T-helper 1 cell treated with Interleukin-12 subunit alpha and Interleukin-12 subunit beta and Interleukin-4 antibody, amounts not matched to agents 30 ng/mL and 1 ng/mL, for 36 hours (primary cell): ENCODE results near the gene ERICH3. TPM values are rescaled to one million over a fixed set of nuclear protein-coding genes. Genes with fewer than 3 reads are reported as not detected.

Experiments
- intact Hi-C: fragments of 100-400 bp; cut with micrococcal nuclease; formaldehyde crosslinking; loops from one replicate; pipeline ENCODE4 v1.15.1; 2024
- total RNA-seq: library from RNA; stranded (reverse); gene quantifications from 2 replicates; pipeline ENCODE4 v1.2.3, GENCODE V29; 2022

ERICH3 gene, protein sequence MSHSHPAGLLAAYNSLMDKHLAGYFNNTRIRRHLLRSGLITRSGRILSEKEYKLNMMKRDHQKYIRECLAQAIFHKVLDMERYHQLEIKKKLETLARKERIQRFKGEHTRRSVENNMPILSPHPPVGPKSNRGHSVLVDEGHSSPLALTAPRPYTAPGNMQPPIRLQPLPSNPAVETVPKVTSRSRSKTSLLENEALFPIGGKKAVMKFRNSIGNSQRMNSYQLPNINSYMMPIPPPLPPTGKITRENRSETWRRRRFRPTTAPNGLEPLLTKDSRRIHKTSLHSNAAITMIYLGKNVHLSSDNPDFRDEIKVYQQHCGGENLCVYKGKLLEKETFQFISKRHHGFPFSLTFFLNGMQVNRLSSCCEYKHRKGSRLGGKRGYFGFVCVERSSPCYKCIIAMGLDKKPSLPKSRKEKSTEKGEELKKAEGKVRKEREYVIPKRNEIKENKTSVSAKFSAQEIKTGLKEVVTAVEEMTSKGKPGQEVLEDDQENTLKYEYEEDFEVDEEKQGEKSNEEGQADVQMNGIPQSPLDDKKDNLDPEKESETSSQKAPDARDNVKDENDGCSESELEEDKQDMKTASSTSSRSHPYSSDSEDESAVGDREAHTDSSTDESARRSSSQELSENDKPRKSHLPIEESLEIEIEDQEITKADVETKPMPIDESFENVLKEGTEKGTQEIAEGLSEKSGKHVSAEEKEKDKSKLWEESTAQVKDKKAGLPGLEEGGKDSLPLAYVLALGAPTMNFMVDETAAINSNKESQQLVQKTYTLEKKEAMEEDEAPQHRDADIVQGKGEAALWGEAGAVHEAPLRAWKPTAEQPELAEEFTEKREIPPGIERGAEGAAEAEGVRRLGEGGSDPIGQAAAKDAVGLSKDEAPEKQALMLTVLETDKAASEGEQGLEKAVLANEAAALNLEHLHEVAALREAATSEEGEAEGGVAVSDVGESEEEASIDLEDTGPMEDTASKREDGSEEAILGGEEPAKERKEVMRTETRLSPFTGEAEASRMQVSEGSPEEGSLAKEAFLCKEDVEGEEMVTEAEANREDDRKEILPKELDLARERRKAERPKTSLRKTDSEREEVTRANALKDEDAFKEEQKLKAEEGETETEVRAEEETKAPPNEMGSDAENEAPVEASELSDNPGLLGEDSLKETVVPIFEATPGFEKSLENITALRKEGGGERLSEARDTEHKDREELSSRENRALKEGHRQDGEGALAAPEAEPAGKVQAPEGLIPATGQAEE (N-terminal part only)
- not detected in 2 replicates for total RNA-seq

DNA sequence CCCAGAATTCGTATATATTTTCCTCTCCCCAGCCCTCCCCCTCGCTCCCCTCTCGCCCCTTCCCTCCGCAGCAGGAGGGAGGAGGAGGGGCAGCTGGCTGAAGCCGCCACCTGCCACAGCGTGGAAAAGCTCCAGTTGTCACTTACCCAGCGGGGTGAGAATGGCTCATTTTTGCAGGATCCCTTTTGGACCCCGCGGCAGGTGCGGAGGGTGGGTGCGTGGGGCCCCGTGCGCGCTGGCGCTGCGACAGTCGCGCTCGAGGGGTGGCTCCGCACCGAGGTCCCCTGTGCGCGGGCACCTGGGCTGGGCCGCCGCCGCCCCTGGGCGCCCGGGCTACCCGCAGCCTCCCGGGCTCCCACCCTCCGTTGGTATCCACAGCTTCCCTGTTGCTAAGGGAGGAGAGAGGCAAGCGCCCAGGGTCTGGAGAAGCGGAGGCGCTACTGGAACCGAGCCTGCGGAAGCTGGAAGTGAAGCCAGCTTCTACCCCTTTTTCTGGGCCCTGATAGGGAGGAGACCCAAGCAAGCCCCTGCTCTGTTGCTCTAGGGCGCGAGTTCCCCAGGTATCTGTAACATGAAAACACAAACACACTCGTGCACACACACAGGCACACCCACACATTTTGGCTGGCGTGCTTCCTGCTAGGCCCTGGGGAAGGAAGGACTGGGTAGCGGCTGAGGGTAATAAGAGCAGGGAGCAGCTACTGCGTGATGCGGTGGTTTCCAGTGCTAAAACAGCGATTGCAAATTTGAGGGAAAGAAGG is at the start of gene ERICH3:
TSS of gene ERICH3 (minus strand) at position 442 of the 761 bp plus-strand sequence. CDS start at position 169, 273 bp downstream.
- intact Hi-C loops: no loop called here

DNA sequence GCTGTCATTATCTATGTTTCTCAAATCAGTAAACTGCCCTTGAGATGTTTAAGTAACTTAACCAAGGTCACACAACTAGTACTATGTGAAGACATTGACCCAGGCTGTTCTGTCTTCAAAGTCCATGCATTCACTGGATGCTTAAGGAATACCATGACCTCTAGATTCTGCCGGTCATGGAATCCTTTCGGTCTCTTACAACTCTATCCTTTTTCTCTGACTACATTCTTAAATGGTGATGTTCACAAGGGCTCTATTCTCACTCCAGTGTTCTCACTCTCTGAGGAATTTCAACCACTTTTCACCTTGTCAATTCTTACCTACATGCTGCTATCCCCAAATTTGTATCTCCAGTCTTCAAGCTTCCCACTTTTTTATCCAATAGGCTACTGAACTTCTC is 44.0 kb upstream of the ERICH3 start:
- intact Hi-C loops: no loop called here

DNA sequence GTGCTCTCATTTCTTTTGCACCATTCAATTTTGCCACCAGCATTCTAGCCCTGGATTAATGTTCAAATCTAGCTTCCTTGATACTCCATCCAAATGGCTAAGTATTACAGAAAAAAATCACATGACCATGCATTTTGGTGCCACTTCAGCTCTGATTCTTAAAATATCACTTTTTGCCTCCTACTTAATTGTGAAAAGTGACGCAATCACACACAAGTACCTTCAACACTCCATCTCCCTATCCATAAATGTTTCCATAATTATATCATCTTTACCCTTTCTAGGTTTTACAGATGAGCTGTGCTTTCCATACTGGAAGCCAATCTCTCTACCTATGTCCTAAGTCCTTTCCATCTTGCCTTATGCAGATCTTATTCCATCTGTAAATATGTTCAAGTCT is 43.2 kb upstream of the ERICH3 start:
- intact Hi-C loops: no loop called here

DNA sequence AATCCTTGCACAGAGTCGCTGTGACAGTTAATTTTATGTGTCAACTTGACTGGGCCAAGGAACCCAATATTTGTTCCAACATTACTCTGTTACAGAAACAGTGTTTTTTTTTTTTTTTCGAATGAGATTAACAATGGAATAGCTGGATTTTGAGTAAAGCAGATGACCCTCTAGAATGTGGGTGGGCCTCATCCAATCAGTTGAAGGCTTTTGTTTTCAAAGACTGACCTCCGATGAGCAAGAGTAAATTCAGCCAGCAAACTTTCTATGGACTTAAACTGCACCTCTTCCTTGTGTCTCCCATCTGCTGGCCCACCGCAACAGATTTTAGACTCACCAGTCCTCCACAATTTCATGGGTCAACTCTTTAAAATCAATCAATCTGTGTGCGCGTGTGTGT is 42.2 kb upstream of the ERICH3 start:
- intact Hi-C loops: no loop called here

DNA sequence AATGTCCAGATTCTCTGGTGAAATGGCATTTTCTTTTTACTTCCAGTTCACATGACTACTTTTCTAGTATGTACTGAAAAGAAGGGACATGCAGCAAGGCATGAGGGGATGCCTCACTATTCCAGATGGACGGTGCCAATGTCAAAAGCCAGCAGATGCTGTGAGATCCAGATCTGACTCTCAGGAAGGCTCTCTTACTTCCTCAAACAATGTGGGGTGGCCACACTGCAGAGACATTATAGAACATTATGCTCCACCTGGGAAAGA is 41.6 kb upstream of the ERICH3 start:
- intact Hi-C loops: no loop called here

DNA sequence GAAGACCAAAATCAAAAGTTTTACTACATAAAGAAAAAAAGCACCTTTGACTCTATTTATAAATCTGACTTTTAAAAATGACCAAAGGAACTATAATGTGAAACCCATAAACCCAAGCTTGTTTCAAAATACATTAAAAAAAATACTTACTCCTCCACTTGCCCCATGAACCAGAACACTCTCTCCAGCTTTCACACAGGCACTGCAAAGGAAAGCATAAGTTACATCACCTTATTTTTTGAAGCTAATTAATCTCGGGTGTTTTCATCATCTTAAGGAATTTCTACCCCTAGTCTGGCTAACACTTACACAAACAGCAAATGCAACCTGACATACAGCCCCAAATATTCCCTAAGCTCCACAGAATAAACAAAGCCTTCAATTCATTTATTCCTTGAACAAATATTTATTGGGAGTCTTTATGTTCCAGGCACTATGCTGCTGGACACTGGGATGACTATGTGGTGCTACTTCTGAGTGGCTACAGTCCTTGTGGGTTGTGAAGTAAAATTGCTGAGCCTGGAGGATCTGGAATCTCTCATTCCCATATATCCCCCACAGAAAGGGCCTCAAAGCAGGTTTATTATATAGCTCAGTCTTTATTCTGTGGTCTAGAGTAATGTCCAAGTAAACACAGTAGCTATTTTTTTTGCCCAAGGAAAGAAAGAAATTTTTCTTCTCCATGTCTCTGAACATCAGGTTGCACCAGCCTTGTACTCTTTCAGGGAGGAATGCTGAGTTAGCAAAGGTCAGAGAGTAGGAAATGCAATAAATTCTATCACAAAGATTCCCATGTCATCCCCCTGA is 41.0 kb upstream of the ERICH3 start:
- intact Hi-C loops: no loop called here

DNA sequence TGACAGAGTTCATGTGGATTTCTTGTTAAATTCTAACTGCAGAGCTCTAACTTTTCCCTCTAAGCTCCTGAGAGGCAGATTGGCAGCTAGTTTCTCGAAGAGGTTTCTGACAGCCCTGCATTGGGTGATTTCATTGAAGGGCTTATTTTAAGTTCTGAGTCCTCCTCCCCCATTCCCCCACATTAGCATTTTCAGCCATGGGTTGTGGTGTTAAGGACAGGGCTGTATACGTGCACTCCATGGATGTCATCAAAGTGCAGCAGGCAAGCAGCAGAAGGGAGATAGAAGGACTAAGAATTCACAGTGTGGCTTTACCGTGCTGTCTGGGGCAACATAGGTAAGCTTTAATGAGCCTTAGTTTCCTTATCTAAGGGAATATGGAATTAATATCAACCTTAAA is 40.3 kb upstream of the ERICH3 start:
- intact Hi-C loops: no loop called here

DNA sequence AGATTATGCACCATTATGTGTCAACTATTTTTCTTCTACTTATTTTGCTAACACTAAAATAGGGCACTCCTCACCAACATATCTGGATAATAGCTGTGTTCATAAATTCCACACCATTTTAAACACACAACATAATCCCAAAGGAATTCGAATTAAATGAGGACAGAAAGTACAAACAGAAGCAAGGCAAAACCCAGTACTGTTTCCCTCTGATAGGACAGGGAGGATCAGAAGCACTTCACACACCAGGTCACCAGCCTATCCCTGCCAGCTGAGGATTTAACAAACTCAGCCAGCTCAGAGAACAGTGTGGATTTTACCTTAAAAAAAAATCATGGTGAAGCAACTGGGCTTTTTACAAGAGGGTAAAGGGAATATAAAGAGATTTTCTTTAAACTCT is 39.3 kb upstream of the ERICH3 start:
- intact Hi-C loops: no loop called here

DNA sequence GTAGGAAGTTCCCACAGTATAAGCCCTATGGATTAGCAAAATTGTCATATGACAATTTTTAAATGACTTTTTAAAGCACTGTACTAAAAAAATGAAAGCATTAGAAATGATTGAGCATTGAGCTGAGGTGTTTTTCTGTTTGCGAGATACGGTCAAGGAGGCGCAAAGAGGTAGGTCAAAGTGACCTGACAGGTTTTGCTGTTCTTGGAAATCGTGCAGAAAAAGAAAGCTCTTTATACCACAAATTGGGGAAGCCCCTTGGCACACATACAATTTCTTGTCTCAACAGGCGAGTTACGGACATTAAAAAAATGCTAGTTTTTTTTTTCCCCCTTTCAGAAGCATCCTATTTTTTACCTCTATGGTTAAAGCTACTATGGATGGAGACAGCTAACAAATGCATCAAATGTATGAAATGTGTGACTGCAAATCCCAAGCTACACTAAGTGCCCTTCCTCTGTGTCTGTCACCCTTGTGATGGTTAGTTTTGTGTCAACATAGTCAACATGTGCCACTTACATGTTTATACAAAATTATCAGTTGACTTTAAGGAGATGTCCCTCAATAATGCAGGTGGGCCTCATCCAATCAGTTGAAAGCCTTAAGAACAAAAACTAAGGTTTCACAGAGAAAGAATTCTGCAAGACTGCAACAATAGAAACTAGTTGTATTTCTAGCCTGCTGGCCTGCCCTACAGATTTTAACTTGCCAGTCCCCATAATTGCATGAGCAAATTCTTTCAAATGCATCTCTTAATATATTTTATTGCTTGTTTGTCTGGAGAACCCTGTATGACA is 30.0 kb upstream of the ERICH3 start:
- intact Hi-C loops: no loop called here

DNA sequence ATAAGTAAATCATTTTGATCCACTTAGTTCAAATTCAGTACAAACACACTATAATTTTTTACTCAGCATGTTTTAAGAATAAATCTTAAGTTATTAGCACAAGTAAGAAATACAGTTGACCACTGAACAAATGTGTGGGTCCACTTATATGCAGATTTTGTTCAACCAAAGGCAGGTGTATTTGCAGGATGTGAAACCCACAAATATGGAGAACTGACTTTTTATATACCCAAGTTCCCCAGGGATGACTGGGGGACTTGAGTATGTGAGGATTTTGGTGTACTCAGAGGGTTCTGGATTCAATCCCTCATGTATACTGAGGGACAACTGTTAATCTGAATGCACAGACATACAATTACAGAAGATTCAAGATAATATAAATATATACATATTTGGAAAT is 25.7 kb upstream of the ERICH3 start:
- intact Hi-C loops: no loop called here

DNA sequence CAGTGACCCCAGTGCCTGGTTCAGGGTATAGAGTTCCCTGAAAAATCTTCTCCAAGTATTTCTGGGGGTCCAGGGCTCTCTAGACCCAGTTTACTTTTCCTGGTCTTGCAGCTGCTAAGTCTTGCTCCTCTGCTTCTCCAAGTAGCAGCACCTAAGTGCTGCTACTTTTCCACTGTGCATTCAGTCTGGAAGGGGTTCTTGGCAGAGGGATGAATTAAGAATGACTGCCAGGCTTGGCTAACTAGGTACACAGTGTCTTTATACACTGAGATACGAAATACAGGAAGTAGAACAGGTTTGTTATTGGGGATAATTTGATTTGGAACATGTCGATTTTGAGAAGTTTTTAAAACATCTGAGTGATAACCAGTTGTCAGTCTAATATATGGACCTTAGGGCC is 24.2 kb upstream of the ERICH3 start:
- intact Hi-C loops: no loop called here

DNA sequence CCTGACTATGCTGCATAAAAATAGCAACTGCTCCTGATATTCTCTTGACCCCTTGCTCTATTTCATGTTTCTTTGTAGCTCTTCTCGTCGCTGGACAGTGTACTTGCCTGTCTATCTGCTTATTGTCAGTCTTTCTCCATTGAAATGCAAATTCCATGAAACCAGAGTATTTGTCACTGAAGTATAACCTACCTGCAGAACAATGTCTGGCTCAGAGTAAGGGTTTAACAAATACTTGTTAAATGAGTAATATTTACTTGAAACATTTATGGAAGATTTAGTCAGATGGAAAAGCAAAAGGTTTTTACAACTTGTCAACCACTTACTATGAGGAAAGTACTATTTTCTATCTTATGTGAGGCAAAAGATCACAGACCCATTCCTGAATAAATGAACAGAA is 19.9 kb upstream of the ERICH3 start:
- intact Hi-C loops: loop anchor here (5.0 kb wide), 1 partner anchor 191 kb away; no protein-coding TSS in a partner anchor

DNA sequence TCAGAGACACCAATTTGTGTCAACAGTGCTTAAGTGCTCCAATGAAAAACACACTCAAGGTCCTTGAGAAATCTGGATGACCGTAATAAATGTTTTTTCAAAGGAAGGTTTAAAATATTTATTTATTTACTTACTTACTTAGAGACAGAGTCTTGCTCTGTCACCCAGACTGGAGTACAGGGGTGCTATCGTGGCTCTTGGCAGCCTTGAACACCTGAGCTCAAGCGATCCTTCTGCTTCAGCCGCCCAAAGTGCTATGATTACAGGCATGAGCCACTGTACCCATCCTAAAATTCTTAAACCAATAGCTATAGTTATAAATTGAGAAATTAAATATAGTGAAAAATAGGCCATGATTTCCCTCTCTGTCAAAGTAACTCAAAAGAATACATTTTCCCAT is 17.3 kb upstream of the ERICH3 start:
- intact Hi-C loops: loop anchor here (1.0 to 5.0 kb wide), 2 partner anchors 42 to 189 kb away; partner anchors contain the start of genes CRYZ and TYW3

DNA sequence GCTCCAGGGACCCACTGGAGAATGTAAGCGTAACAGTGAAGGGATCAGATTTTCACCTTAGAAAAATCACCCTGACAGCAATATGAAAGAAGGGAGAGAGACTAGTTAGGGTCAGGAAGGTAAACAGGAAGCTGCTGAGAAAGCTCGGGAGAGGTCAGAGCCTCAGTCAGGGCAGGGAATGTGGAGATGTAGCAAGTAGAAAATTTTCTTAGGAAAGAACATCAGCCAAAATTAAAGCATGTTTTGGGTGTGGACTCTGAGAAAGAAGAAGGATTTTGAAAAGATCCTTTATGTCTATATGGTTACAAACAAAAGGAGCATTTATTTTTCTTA is 16.7 kb upstream of the ERICH3 start:
- intact Hi-C loops: loop anchor here (1.0 to 5.0 kb wide), 2 partner anchors 43 to 188 kb away; partner anchors contain the start of genes CRYZ and TYW3

DNA sequence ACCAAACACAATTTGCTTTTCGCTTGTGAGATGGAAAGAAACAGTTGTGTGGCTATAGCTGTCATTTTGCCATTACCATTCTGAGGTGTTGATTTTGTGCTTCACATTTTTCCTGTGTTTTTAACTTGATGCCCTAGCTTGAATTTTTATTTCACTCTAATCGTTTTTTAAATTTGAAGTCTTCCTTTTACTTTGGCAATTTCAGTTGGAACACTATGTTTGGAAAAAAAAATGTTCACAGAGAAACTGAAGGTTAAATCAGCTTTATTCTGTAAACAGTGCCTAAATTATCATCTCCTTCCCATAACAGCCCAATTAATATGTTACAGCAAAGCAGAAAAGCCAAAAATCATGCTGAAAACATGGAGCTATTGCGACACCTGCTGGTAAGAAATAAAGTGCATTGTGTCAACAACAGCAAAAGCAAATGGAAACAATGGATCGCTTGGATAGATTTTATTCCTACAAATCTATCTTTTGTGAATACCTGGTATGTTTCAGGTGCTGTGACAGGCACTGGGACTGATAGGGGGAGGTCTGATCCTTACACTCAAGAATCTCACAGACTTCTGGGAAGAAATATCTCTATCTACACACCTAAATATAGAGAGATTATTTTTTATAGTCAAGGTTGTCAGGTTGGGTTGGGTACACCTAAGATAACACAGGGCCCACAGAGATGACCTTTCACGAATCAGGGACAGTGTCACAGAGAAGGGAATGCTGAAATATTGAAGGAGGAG is 16.2 kb upstream of the ERICH3 start:
- intact Hi-C loops: loop anchor here (1.0 to 5.0 kb wide), 2 partner anchors 44 to 187 kb away; partner anchors contain the start of genes CRYZ and TYW3

DNA sequence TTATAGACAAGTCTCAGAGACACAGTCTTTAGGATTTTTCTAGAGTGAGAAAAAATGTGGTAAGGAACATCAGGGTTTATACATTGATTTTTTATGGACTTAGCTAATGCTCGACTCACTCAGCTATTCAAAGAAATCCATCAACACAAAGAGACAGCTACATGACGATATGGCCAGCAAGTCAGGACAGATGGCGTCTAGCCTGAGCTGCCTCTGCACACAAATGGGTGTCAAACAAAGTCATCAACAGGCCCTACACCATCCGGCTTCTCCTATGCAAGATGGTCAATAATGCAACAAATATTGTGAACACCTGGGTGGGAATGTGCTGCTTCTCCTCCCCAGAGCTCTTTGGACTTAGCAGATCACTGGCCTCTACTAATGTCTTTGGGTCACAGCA is 13.3 kb upstream of the ERICH3 start:
- intact Hi-C loops: no loop called here

DNA sequence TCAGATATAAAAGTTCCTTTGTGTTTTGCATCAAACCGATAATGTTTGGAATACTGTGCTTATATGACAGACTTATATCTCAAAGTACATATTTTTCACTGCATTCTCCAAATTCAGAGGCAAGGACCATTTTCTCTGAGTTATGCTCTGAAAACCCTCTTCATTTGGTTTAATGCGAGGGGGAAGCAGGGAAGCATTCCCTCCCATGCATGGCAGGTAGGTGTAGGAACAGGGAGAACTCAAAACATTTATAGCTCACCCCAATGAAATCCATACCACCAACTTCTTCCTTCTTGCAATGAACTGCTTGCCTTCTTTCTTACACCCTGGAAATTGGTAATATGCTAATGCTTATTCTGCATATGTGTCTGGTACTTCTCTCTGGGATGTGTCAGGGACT is 10.7 kb upstream of the ERICH3 start:
- intact Hi-C loops: no loop called here

DNA sequence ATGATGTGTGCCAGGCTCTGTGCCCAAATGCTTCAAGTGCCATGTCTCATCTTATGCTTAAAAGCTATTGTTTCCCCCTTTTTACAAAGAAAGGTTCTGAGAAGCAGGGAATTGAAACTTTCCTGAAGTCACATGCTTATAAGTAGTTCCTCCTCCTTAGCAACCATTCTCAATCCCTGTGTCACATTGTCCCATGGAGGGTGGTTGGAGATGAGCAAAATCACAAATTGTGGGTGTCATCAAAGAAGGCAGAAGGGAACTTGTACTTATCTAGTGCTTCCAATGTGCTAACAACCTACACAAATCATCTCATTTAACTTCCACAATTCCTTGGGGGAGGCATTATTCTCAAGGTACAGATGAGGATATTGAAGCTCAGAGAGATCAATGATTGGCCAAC is 10.1 kb upstream of the ERICH3 start:
- intact Hi-C loops: no loop called here

DNA sequence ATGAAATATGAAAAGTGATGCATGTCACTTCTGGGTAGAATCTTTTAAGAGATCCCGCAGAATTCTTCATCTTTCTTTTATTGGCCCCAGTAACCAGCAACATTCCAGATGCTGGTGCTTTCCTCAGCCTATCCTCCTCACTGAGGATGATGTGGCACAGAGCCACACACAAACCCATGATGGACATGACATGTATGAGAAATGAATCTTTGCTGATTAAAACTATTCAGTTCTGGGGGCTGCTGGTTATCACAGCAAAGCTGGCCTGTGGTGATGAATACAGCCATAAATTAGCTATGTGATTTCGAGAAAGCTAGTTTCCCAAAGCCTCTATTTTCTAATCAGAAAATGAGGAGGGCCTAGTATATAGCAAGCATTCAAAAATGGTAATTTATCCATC is 8.3 kb upstream of the ERICH3 start:
- intact Hi-C loops: no loop called here
